Kidney tubule cell (primary cell): ENCODE measurements around the gene LITAFD.

Source experiments
- DNase-seq: peaks from one replicate; pipeline ENCODE4 v3.0.0-alpha.2; 2018; ENCODE audit warnings: low spot score

LITAFD gene

GRCh38 chr16:8920645-8921346 lies 38.6 kb downstream of the LITAFD start:
- DNase-seq, result peak; percentile 9

GRCh38 chr16:8921347-8921984 lies 39.3 kb downstream of the LITAFD start:
- no peak for DNase-seq

GRCh38 chr16:8923199-8923598 lies 41.0 kb downstream of the LITAFD start:
- no peak for DNase-seq

GRCh38 chr16:8924214-8924613 lies 42.1 kb downstream of the LITAFD start:
- DNase-seq, result no peak

GRCh38 chr16:8925455-8925854 lies 43.3 kb downstream of the LITAFD start:
- no peak for DNase-seq

GRCh38 chr16:8926827-8927226 lies 44.7 kb downstream of the LITAFD start:
- no peak for DNase-seq

GRCh38 chr16:8928467-8928957 lies 46.4 kb downstream of the LITAFD start:
- no peak for DNase-seq

GRCh38 chr16:8929086-8929748 lies 47.1 kb downstream of the LITAFD start:
- DNase-seq, result no peak

- peak; percentile 40 for DNase-seq
Measured at GRCh38 chr16:8931859-8932258, 49.7 kb downstream of the LITAFD start.

- no peak for DNase-seq
Measured at GRCh38 chr16:8934601-8935000, 52.5 kb downstream of the LITAFD start.
